HCT116 (cell line): Measurements from ENCODE around the gene CDYL. TPM values are rescaled to one million over a fixed set of nuclear protein-coding genes. Genes with fewer than 3 reads are reported as not detected.

ENCODE experiments used
- ATAC-seq: fragments of 200-7000 bp; cut with Tn5 transposase; 2 replicates; pipeline ENCODE4 v1.9.1; 2020; ENCODE audit warnings: mild to moderate bottlenecking, moderate library complexity
- BruUV-seq: library from RNA; stranded (reverse); fragments of 400-500 nt; replicated peaks from 2 replicates; lab custom pipeline; 2021; lab: Mats Ljungman, UMichigan
- CTCF ChIA-PET: fragments of 300-600 bp; sonication (Branson Sonifier 250); formaldehyde crosslinking; loops from one replicate; lab custom pipeline; 2021; ENCODE audit warnings: antibody characterized with exemption; lab: Charles Lee
- POLR2A ChIA-PET: fragments of 300-600, 350-600 bp; sonication (Branson Sonifier 250); formaldehyde crosslinking; loops from one replicate; lab custom pipeline; 2021; ENCODE audit warnings: antibody characterized with exemption; lab: Charles Lee
- RAD21 ChIA-PET, 2 experiments: fragments of 300-600 bp; sonication (Branson Sonifier 250); formaldehyde crosslinking; loops; one replicate each; lab custom pipeline; 2023; ENCODE audit warnings: low total read pairs in 2 of 2; ENCODE audit not compliant: uncharacterized antibody in 2 of 2, unreplicated experiment in 2 of 2, low non-redundant PET in 1 of 2; lab: Charles Lee
- DNase-seq: peaks from one replicate; pipeline ENCODE4 v3.0.0-alpha.2; 2010; ENCODE audit warnings: low read depth, low spot score
- H2AFZ ChIP-seq: fragments of 200-600 bp; shearing (Covaris generic), sonication (generic); 2 replicates; pipeline ENCODE4 v1.6.1; 2017; ENCODE audit warnings: low read depth, mixed run types, mixed read lengths, antibody characterized with exemption, low read length; ENCODE audit not compliant: poor library complexity, severe bottlenecking
- H3K27ac ChIP-seq: 2 replicates; pipeline ENCODE4 v1.5.1; 2012; ENCODE audit warnings: low read depth, low read length
- H3K27me3 ChIP-seq: fragments of 200-600 bp; sonication (generic); 2 replicates; pipeline ENCODE4 v1.6.1; 2016; ENCODE audit warnings: mixed run types, low read length, mixed read lengths; ENCODE audit not compliant: insufficient read depth
- H3K36me3 ChIP-seq, 2 experiments: fragments of 200-500 bp in 1 of 2; fragments of 200-600 bp in 1 of 2; sonication (Bioruptor generic) in 1 of 2; sonication (generic) in 1 of 2; 2 replicates each; pipeline versions ENCODE4 v1.5.1 to v1.6.1; 2014 to 2016; ENCODE audit warnings: low read length in 2 of 2, inconsistent platforms in 1 of 2, mixed read lengths in 1 of 2, mixed run types in 1 of 2; ENCODE audit not compliant: insufficient read depth in 2 of 2, control insufficient read depth in 1 of 2
- H3K4me1 ChIP-seq, 2 experiments: fragments of 200-600 bp in 1 of 2; sonication (generic) in 1 of 2; 2 replicates each; pipeline versions ENCODE4 v1.5.1 to v1.6.1; 2012 to 2017; ENCODE audit warnings: low read length in 2 of 2, inconsistent platforms in 1 of 2, mild to moderate bottlenecking in 1 of 2, mixed read lengths in 1 of 2, mixed run types in 1 of 2, moderate library complexity in 1 of 2; ENCODE audit not compliant: insufficient read depth in 2 of 2, control insufficient read depth in 1 of 2
- H3K4me2 ChIP-seq: fragments of 200-600 bp; sonication (generic); 2 replicates; pipeline ENCODE4 v1.6.1; 2017; ENCODE audit warnings: mixed run types, low read length, mixed read lengths
- H3K4me3 ChIP-seq, 2 experiments: fragments of 200-600 bp in 1 of 2; sonication (generic) in 1 of 2; replicated peaks in 1 of 2; 2 replicates each; pipeline ENCODE4 v1.5.1; 2011 to 2016; ENCODE audit warnings: low read length in 2 of 2, control low read depth in 1 of 2, low read depth in 1 of 2, mild to moderate bottlenecking in 1 of 2, mixed read lengths in 1 of 2, mixed run types in 1 of 2
- H3K79me2 ChIP-seq: fragments of 200-600 bp; sonication (generic); 2 replicates; pipeline ENCODE4 v1.6.1; 2017; ENCODE audit warnings: mild to moderate bottlenecking, mixed run types, low read length, moderate library complexity, mixed read lengths; ENCODE audit not compliant: insufficient read depth
- H3K9ac ChIP-seq: fragments of 200-600 bp; sonication (generic); 2 replicates; pipeline ENCODE4 v1.6.1; 2016; ENCODE audit warnings: low read length, mixed read lengths
- H3K9me2 ChIP-seq: fragments of 200-600 bp; sonication (generic), shearing (Covaris generic); 2 replicates; pipeline ENCODE4 v1.6.1; 2017; ENCODE audit warnings: mixed run types, mild to moderate bottlenecking, moderate library complexity; ENCODE audit not compliant: insufficient read depth
- H3K9me3 ChIP-seq, 2 experiments: fragments of 200-500 bp in 1 of 2; fragments of 200-600 bp in 1 of 2; sonication (Bioruptor generic) in 1 of 2; sonication (generic) in 1 of 2; 2 replicates each; pipeline ENCODE4 v1.6.1; 2014 to 2017; ENCODE audit warnings: low read length in 2 of 2, mixed read lengths in 2 of 2, inconsistent platforms in 1 of 2, low read depth in 1 of 2, mild to moderate bottlenecking in 1 of 2, mixed run types in 1 of 2, moderate library complexity in 1 of 2; ENCODE audit not compliant: control insufficient read depth in 1 of 2, insufficient read depth in 1 of 2
- H4K20me1 ChIP-seq: fragments of 200-600 bp; sonication (generic), shearing (Covaris generic); 2 replicates; pipeline ENCODE4 v1.6.1; 2017; ENCODE audit warnings: mixed run types, mild to moderate bottlenecking, moderate library complexity; ENCODE audit not compliant: insufficient read depth
- CBX3 ChIP-seq: IDR thresholded peaks from 2 replicates; pipeline ENCODE4 v1.6.1; 2012; ENCODE audit warnings: low read depth
- ELF1 ChIP-seq: IDR thresholded peaks from 2 replicates; pipeline ENCODE4 v1.6.1; 2012; ENCODE audit warnings: low read depth, borderline replicate concordance
- EZH2 ChIP-seq: fragments of 200-600 bp; sonication (generic); IDR thresholded peaks from 2 replicates; pipeline ENCODE4 v1.6.1; 2017; ENCODE audit warnings: antibody characterized with exemption, mixed run types
- EZH2phosphoT487 ChIP-seq: fragments of 200-600 bp; IDR thresholded peaks from 2 replicates; pipeline ENCODE4 v1.6.1; 2018; ENCODE audit warnings: antibody characterized with exemption, borderline replicate concordance
- JUND ChIP-seq: IDR thresholded peaks from 2 replicates; pipeline ENCODE4 v1.6.1; 2012
- MAX ChIP-seq: IDR thresholded peaks from 2 replicates; pipeline ENCODE4 v1.6.1; 2012
- POLR2A ChIP-seq: IDR thresholded peaks from 2 replicates; pipeline ENCODE4 v1.7.0; 2011; ENCODE audit warnings: borderline replicate concordance; ENCODE audit not compliant: insufficient read depth, insufficient read length; ENCODE audit errors: extremely low read depth
- RAD21 ChIP-seq: IDR thresholded peaks from 2 replicates; pipeline ENCODE4 v1.6.1; 2012; ENCODE audit warnings: low read depth, mild to moderate bottlenecking
- SRF ChIP-seq: IDR thresholded peaks from 2 replicates; pipeline ENCODE4 v1.6.1; 2012; ENCODE audit warnings: low read depth
- YY1 ChIP-seq: IDR thresholded peaks from 2 replicates; pipeline ENCODE4 v1.6.1; 2011; ENCODE audit warnings: low read length, low read depth, moderate library complexity, mild to moderate bottlenecking; ENCODE audit not compliant: insufficient replicate concordance; ENCODE audit errors: extremely low read depth
- intact Hi-C: fragments of 100-400 bp; cut with micrococcal nuclease; formaldehyde crosslinking; loops from 2 replicates; pipeline ENCODE4 v1.10.0; 2022
- total RNA-seq: library from RNA; stranded (reverse); gene quantifications from one replicate; pipeline ENCODE4 v1.2.1, GENCODE V29; 2021; ENCODE audit not compliant: unreplicated experiment

CDYL gene
- total RNA-seq, 1 experiment from 2014 or later: 42.6 TPM

- ATAC-seq: no peak
- TF ChIP-seq JUND (no peak), YY1 (no peak), CBX3 (no peak), POLR2A (no peak)
- H3K36me3 ChIP-seq: no peaks in the 10 kb centered on the region
- no peaks in the 10 kb centered on the region for H3K9me3 ChIP-seq
- H3K4me2 ChIP-seq: no peak overlapping the region
- no peaks in the 10 kb centered on the region for H3K27me3 ChIP-seq
- ChIA-PET RAD21 (no interaction called here), POLR2A (no interaction called here), CTCF (no interaction called here)
- H3K4me1 ChIP-seq: peaks cover 0 to 5% of the 10 kb centered on the region in 2 experiments; a peak in 1 of 4 replicates
- no peak overlapping the region for H2AFZ ChIP-seq
- BruUV-seq: no TSS peak
- intact Hi-C loops: no loop called here
- no peak for DNase-seq
- no peak overlapping the region for H3K27ac ChIP-seq
- no peak overlapping the region for H3K4me3 ChIP-seq
- H3K79me2 ChIP-seq: no peaks in the 10 kb centered on the region
- no peaks in the 10 kb centered on the region for H4K20me1 ChIP-seq
- no peak overlapping the region for H3K9ac ChIP-seq
- H3K9me2 ChIP-seq: no peaks in the 10 kb centered on the region
Observed at GRCh38 chr6:4987432-4987831, 211.2 kb downstream of the CDYL start.

DNA sequence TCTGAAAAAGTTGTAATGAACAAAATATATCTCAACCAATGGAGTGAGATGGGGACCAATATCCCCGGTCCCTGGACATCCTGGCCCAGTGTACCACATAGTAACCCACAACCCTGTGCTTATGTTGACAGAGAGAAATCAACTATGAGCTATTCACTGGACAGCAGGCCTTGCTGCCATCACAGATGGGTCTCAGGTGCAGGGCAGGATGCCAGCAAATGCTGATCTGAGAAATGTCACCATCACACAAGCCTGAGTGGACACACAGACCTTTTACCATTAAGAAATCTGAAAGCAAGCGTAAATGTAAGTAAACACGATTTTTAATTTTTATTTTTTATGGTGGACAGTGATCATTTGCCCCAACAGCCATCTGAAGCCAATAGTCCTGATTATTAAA lies 218.5 kb downstream of the CDYL start:
- TF ChIP-seq RAD21: no peak
- no peak for TF ChIP-seq SRF
- TF ChIP-seq JUND: no peak
- no peak for TF ChIP-seq EZH2phosphoT487
- TF ChIP-seq YY1: no peak
- no peak for TF ChIP-seq EZH2
- TF ChIP-seq MAX: no peak
- no peak for TF ChIP-seq ELF1
- no peak overlapping the region for H3K9ac ChIP-seq
- no peaks in the 10 kb centered on the region for H3K9me3 ChIP-seq
- no peak overlapping the region for H3K4me3 ChIP-seq
- no TSS peak for BruUV-seq
- H3K27me3 ChIP-seq: no peaks in the 10 kb centered on the region
- no peak overlapping the region for H3K4me2 ChIP-seq
- H3K79me2 ChIP-seq: no peaks in the 10 kb centered on the region
- ChIA-PET RAD21 (no interaction called here), CTCF (no interaction called here), POLR2A (no interaction called here)
- H3K36me3 ChIP-seq: peaks cover 6 to 10% of the 10 kb centered on the region in 2 experiments; a peak in 1 of 4 replicates
- intact Hi-C loops: no loop called here
- H3K27ac ChIP-seq: no peak overlapping the region
- no peaks in the 10 kb centered on the region for H4K20me1 ChIP-seq
- no peaks in the 10 kb centered on the region for H3K9me2 ChIP-seq
- DNase-seq: no peak
- no peaks in the 10 kb centered on the region for H3K4me1 ChIP-seq
- no peak for ATAC-seq
- no peak overlapping the region for H2AFZ ChIP-seq
